SK-N-SH (cell line): ENCODE results near the gene HEMK1. TPM values are rescaled to one million over a fixed set of nuclear protein-coding genes. Genes with fewer than 3 reads are reported as not detected.

Experiments used
- CTCF ChIA-PET: fragments of 300-600, 350-600 bp; formaldehyde crosslinking; extraction: SDS; loops from one replicate; lab custom pipeline; 2021; lab: Yijun Ruan, JAX
- POLR2A ChIA-PET: fragments of 350-600 bp; sonication (Branson Sonifier 250); formaldehyde crosslinking; extraction: SDS; loops from one replicate; lab custom pipeline; 2020; ENCODE audit warnings: antibody characterized with exemption, inconsistent platforms; lab: Yijun Ruan, JAX
- DNase-seq: peaks from one replicate; pipeline ENCODE4 v3.0.0; 2012
- H2AFZ ChIP-seq: fragments of 200-600 bp; sonication (generic); 2 replicates; pipeline ENCODE4 v1.8.1; 2016; ENCODE audit warnings: antibody characterized with exemption, mild to moderate bottlenecking, low read depth
- H3F3A ChIP-seq: fragments of 200-600 bp; sonication (generic); replicated peaks from 2 replicates; pipeline ENCODE3; 2016; ENCODE audit warnings: antibody characterized with exemption, mild to moderate bottlenecking; ENCODE audit not compliant: insufficient read depth
- H3K27ac ChIP-seq, 2 experiments: fragments of 200-500 bp in 1 of 2; fragments of 200-600 bp in 1 of 2; sonication (Bioruptor generic) in 1 of 2; sonication (generic), shearing (Covaris generic) in 1 of 2; 2 replicates each; pipeline versions ENCODE4 v1.5.1 to v1.6.1; 2014 to 2016; ENCODE audit warnings: low read depth in 2 of 2, inconsistent platforms in 1 of 2, low read length in 1 of 2, mild to moderate bottlenecking in 1 of 2, mixed read lengths in 1 of 2
- H3K27me3 ChIP-seq: fragments of 200-600 bp; sonication (generic), shearing (Covaris generic); 2 replicates; pipeline ENCODE4 v1.6.1; 2016; ENCODE audit warnings: mixed run types; ENCODE audit not compliant: insufficient read depth
- H3K36me3 ChIP-seq, 2 experiments: fragments of 200-500 bp in 1 of 2; fragments of 200-600 bp in 1 of 2; sonication (Bioruptor generic) in 1 of 2; sonication (generic) in 1 of 2; replicated peaks in 1 of 2; 2 replicates each; pipeline versions ENCODE3 to v1.5.1; 2014 to 2016; ENCODE audit warnings: low read length in 1 of 2, mild to moderate bottlenecking in 1 of 2; ENCODE audit not compliant: insufficient read depth in 2 of 2, control insufficient read depth in 1 of 2
- H3K4me1 ChIP-seq, 2 experiments: fragments of 200-500 bp in 1 of 2; fragments of 200-600 bp in 1 of 2; sonication (Bioruptor generic) in 1 of 2; sonication (generic), shearing (Covaris generic) in 1 of 2; 2 replicates each; pipeline versions ENCODE4 v1.5.1 to v1.6.1; 2014 to 2016; ENCODE audit warnings: low read depth in 1 of 2, low read length in 1 of 2, mixed run types in 1 of 2; ENCODE audit not compliant: insufficient read depth in 2 of 2, control insufficient read depth in 1 of 2
- H3K4me2 ChIP-seq: fragments of 200-600 bp; sonication (generic), shearing (Covaris generic); 2 replicates; pipeline ENCODE4 v1.6.1; 2017; ENCODE audit warnings: mixed run types
- H3K4me3 ChIP-seq, 2 experiments: fragments of 200-500 bp in 1 of 2; fragments of 200-600 bp in 1 of 2; sonication (Bioruptor generic) in 1 of 2; sonication (generic), shearing (Covaris generic) in 1 of 2; 2 replicates each; pipeline versions ENCODE4 v1.5.1 to v1.8.1; 2014 to 2016; ENCODE audit warnings: low read depth in 2 of 2, inconsistent platforms in 1 of 2, low read length in 1 of 2, mild to moderate bottlenecking in 1 of 2, mixed read lengths in 1 of 2, moderate library complexity in 1 of 2
- H3K79me2 ChIP-seq: fragments of 200-600 bp; sonication (generic); 2 replicates; pipeline ENCODE4 v1.8.1; 2017; ENCODE audit warnings: mild to moderate bottlenecking; ENCODE audit not compliant: insufficient read depth
- H3K9ac ChIP-seq: fragments of 200-600 bp; sonication (generic); 2 replicates; pipeline ENCODE4 v1.6.1; 2017; ENCODE audit warnings: mixed run types
- H3K9me2 ChIP-seq: fragments of 200-600 bp; sonication (generic); 2 replicates; pipeline ENCODE4 v1.6.1; 2017; ENCODE audit warnings: mixed run types
- H3K9me3 ChIP-seq: fragments of 200-600 bp; sonication (generic); 2 replicates; pipeline ENCODE4 v1.6.1; 2017; ENCODE audit warnings: mixed run types, mild to moderate bottlenecking, moderate library complexity
- H4K20me1 ChIP-seq: fragments of 200-600 bp; sonication (generic); 2 replicates; pipeline ENCODE4 v1.6.1; 2017; ENCODE audit warnings: mild to moderate bottlenecking, mixed run types; ENCODE audit not compliant: insufficient read depth
- CHD2 ChIP-seq: fragments of 150-350 bp; IDR thresholded peaks from 2 replicates; pipeline ENCODE4 v1.6.1; 2018; ENCODE audit warnings: low read length; ENCODE audit not compliant: partially characterized antibody
- EZH2phosphoT487 ChIP-seq: fragments of 200-600 bp; sonication (generic); IDR thresholded peaks from 2 replicates; pipeline ENCODE4 v1.6.1; 2017; ENCODE audit warnings: low read depth, mixed run types, mild to moderate bottlenecking, antibody characterized with exemption, moderate library complexity, borderline replicate concordance
- FOXJ3 ChIP-seq: sonication (generic); formaldehyde crosslinking; IDR thresholded peaks from 2 replicates; pipeline ENCODE4 v1.5.1; 2020; ENCODE audit warnings: mild to moderate bottlenecking, missing genetic modification reagents
- GATA2 ChIP-seq: sonication (generic); formaldehyde crosslinking; IDR thresholded peaks from 2 replicates; pipeline ENCODE4 v1.5.0; 2020; ENCODE audit warnings: mild to moderate bottlenecking, missing genetic modification reagents
- JUND ChIP-seq: IDR thresholded peaks from 2 replicates; pipeline ENCODE4 v1.4.0; 2012
- MXI1 ChIP-seq: IDR thresholded peaks from 2 replicates; pipeline ENCODE4 v1.6.1; 2012; ENCODE audit warnings: mild to moderate bottlenecking, low read depth, low read length, improper control_type of control experiment
- NRF1 ChIP-seq: IDR thresholded peaks from 2 replicates; pipeline ENCODE4 v1.6.1; 2012; ENCODE audit warnings: low read depth, mild to moderate bottlenecking, low read length
- RFX5 ChIP-seq: IDR thresholded peaks from 2 replicates; pipeline ENCODE4 v1.6.1; 2012; ENCODE audit warnings: mild to moderate bottlenecking, improper control_type of control experiment, low read length
- RXRA ChIP-seq: IDR thresholded peaks from 2 replicates; pipeline ENCODE4 v1.4.0; 2012; ENCODE audit warnings: low read depth, mild to moderate bottlenecking, borderline replicate concordance
- TAF1 ChIP-seq: IDR thresholded peaks from 2 replicates; pipeline ENCODE4 v1.6.1; 2012; ENCODE audit warnings: low read depth, mild to moderate bottlenecking, low read length, moderate library complexity, borderline replicate concordance
- TEAD4 ChIP-seq: IDR thresholded peaks from 2 replicates; pipeline ENCODE4 v1.4.0; 2012; ENCODE audit warnings: mild to moderate bottlenecking, borderline replicate concordance; ENCODE audit not compliant: insufficient read depth
- WGBS: methylation state at CpG from one replicate; pipeline ENCODE4 v1.1.6; 2017; ENCODE audit warnings: low lambda C conversion rate; 5-methylcytosine and 5-hydroxymethylcytosine counted together
- polyA plus RNA-seq, 3 experiments: library from polyadenylated mRNA; depleted of rRNA; stranded (reverse); fragments of >200 nt; gene quantifications; 2 replicates each; pipeline ENCODE4 v1.2.3, GENCODE V29; 2012
- TF ChIP-seq, protein P1 (sequence below): fragments of 200-600 bp; sonication (generic); IDR thresholded peaks from 2 replicates; pipeline ENCODE4 v1.6.1; 2017; ENCODE audit warnings: antibody characterized with exemption, mild to moderate bottlenecking, moderate library complexity
- TF ChIP-seq, protein P2 (sequence below): IDR thresholded peaks from 2 replicates; pipeline ENCODE4 v1.4.0; 2012; ENCODE audit warnings: low read depth, borderline replicate concordance

HEMK1 gene
- polyA plus RNA-seq, 1 of the 3 experiments (the other 2 are of a cell fraction) = 15.4 TPM

GRCh38 chr3:50534681-50535330, 34.5 kb upstream of the HEMK1 start:
- peaks cover 0 to 16% of the 10 kb centered on the region in 2 experiments; a peak in 1 of 4 replicates for H3K4me1 ChIP-seq
- no peak overlapping the region for H3K4me2 ChIP-seq
- no peaks in the 10 kb centered on the region for H3K79me2 ChIP-seq
- H4K20me1 ChIP-seq = no peaks in the 10 kb centered on the region
- H3F3A ChIP-seq = no peaks in the 10 kb centered on the region
- H3K4me3 ChIP-seq = no peak overlapping the region
- no peak for DNase-seq
- WGBS = 65% methylated on average over 9 of the region's 9 CpGs
- TF ChIP-seq GATA2 = no peak
- TF ChIP-seq, protein P1, sequence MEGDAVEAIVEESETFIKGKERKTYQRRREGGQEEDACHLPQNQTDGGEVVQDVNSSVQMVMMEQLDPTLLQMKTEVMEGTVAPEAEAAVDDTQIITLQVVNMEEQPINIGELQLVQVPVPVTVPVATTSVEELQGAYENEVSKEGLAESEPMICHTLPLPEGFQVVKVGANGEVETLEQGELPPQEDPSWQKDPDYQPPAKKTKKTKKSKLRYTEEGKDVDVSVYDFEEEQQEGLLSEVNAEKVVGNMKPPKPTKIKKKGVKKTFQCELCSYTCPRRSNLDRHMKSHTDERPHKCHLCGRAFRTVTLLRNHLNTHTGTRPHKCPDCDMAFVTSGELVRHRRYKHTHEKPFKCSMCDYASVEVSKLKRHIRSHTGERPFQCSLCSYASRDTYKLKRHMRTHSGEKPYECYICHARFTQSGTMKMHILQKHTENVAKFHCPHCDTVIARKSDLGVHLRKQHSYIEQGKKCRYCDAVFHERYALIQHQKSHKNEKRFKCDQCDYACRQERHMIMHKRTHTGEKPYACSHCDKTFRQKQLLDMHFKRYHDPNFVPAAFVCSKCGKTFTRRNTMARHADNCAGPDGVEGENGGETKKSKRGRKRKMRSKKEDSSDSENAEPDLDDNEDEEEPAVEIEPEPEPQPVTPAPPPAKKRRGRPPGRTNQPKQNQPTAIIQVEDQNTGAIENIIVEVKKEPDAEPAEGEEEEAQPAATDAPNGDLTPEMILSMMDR = no peak
- TF ChIP-seq TEAD4 = no peak
- no peak for TF ChIP-seq FOXJ3 (CRISPR knock-in tag)
- TF ChIP-seq EZH2phosphoT487 = no peak
- no peak for TF ChIP-seq NRF1
- no peak for TF ChIP-seq MXI1
- no peak for TF ChIP-seq RXRA
- TF ChIP-seq JUND = no peak
- no peak for TF ChIP-seq TAF1
- H3K27ac ChIP-seq = no peak overlapping the region
- no peak overlapping the region for H2AFZ ChIP-seq
- no peaks in the 10 kb centered on the region for H3K36me3 ChIP-seq
- no peaks in the 10 kb centered on the region for H3K9me2 ChIP-seq
- H3K27me3 ChIP-seq = peaks cover 13% of the 10 kb centered on the region
- no peaks in the 10 kb centered on the region for H3K9me3 ChIP-seq
- POLR2A ChIA-PET = interaction anchor here (0.6 kb wide), 1 partner anchor 26 kb away, joined by 3 read pairs; no protein-coding TSS in a partner anchor
- CTCF ChIA-PET = interaction anchor here (1.1 to 22.6 kb wide), 6 partner anchors 8 to 102 kb away, joined by 3 to 499 read pairs (median 8); no protein-coding TSS in a partner anchor
- H3K9ac ChIP-seq = no peak overlapping the region

DNA sequence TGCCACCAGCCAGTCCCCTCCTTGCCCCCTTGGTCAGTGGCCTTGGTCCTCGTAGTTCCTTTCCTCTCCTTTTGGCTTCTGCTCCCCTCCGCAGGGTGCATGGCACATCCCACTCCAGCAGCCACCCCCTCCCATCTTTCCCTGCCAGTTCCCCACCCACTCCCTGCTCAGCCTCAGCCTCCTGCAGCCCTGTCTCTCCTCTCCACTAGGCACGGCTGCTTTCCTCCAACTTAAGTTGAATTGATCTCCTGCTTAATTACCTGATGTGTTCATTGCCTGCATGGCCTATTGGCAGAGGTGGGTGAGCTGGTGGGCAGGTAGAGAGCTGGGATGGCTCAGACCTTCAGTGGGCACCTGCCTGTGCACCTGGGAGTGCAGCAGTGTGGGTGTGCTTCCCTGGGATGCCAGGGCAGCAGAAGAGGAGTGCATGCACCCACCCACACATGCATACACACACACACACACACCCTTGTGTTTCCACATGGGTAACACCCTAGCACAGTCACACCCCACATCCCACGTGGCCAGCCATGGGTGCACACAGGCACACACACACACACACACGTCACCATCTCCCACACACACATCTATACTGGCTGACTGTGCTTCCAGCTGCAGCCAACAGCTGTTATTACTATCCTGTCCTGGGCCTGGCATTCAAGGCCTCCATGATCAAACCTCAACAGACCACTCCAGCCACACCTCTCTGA, 32.7 kb upstream of the HEMK1 start:
- peaks cover 0 to 35% of the 10 kb centered on the region in 2 experiments; a peak in 1 of 4 replicates for H3K4me1 ChIP-seq
- peaks cover 13% of the 10 kb centered on the region for H3K27me3 ChIP-seq
- H4K20me1 ChIP-seq = no peaks in the 10 kb centered on the region
- no peak overlapping the region for H3K9ac ChIP-seq
- no peaks in the 10 kb centered on the region for H3K9me3 ChIP-seq
- no peak for TF ChIP-seq JUND
- TF ChIP-seq RFX5 = no peak
- TF ChIP-seq FOXJ3 (CRISPR knock-in tag) = no peak
- TF ChIP-seq, protein P2, sequence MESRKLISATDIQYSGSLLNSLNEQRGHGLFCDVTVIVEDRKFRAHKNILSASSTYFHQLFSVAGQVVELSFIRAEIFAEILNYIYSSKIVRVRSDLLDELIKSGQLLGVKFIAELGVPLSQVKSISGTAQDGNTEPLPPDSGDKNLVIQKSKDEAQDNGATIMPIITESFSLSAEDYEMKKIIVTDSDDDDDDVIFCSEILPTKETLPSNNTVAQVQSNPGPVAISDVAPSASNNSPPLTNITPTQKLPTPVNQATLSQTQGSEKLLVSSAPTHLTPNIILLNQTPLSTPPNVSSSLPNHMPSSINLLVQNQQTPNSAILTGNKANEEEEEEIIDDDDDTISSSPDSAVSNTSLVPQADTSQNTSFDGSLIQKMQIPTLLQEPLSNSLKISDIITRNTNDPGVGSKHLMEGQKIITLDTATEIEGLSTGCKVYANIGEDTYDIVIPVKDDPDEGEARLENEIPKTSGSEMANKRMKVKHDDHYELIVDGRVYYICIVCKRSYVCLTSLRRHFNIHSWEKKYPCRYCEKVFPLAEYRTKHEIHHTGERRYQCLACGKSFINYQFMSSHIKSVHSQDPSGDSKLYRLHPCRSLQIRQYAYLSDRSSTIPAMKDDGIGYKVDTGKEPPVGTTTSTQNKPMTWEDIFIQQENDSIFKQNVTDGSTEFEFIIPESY = no peak
- TF ChIP-seq, protein P1 = no peak
- no peak for TF ChIP-seq CHD2
- H3K9me2 ChIP-seq = no peaks in the 10 kb centered on the region
- CTCF ChIA-PET = interaction anchor here (1.0 to 22.6 kb wide), 7 partner anchors 12 to 180 kb away, joined by 3 to 499 read pairs (median 5); no protein-coding TSS in a partner anchor
- 30% methylated on average over 5 of the region's 5 CpGs for WGBS
- no peaks in the 10 kb centered on the region for H3K79me2 ChIP-seq
- no peaks in the 10 kb centered on the region for H3K36me3 ChIP-seq
- no peak for DNase-seq
- POLR2A ChIA-PET = interaction anchor here (1.4 kb wide), 1 partner anchor 186 kb away, joined by 3 read pairs; the partner anchor contains the start of genes CYB561D2 and NPRL2
- H3F3A ChIP-seq = no peaks in the 10 kb centered on the region
- H2AFZ ChIP-seq = no peak overlapping the region
- no peak overlapping the region for H3K4me2 ChIP-seq
- H3K27ac ChIP-seq = no peak overlapping the region
- no peak overlapping the region for H3K4me3 ChIP-seq
